Esophagus squamous epithelium (tissue), 5 donors: ENCODE results near the gene S100A1. TPM values are rescaled to one million over a fixed set of nuclear protein-coding genes. Genes with fewer than 3 reads are reported as not detected.
A peak's percentile ranks its signal among the peaks of the same experiment; 100 is the strongest.

Source experiments
- DNase-seq: peaks from one replicate; lab custom pipeline; 2025; lab: John Stamatoyannopoulos, UW
- H3K27ac ChIP-seq, 4 donors: fragments of 200-600 bp; sonication (generic); one replicate each; pipeline ENCODE4 v1.5.1; 2016 to 2019; ENCODE audit warnings: mild to moderate bottlenecking in 1 of 4
- H3K27me3 ChIP-seq, 4 donors: fragments of 200-600 bp; sonication (generic); 1 replicate in 3 of 4; 2 replicates in 1 of 4; pipeline versions ENCODE4 v1.5.1 to v1.6.0; 2017 to 2021; ENCODE audit warnings: antibody characterized with exemption in 1 of 4
- H3K36me3 ChIP-seq, 3 donors: fragments of 200-600 bp; sonication (generic); one replicate each; pipeline ENCODE4 v1.5.1; 2016 to 2019
- H3K4me1 ChIP-seq, 3 donors: fragments of 200-600 bp; sonication (generic); one replicate each; pipeline ENCODE4 v1.5.1; 2017 to 2019
- H3K4me3 ChIP-seq, 4 donors: fragments of 200-600 bp; sonication (generic); 1 replicate in 3 of 4; 2 replicates in 1 of 4; pipeline ENCODE4 v1.5.1; 2016 to 2019; ENCODE audit warnings: mild to moderate bottlenecking in 2 of 4, moderate library complexity in 1 of 4
- H3K9me3 ChIP-seq, 3 donors: fragments of 200-600 bp; sonication (generic); one replicate each; pipeline ENCODE4 v1.5.1; 2016 to 2019
- CTCF ChIP-seq, 6 experiments: fragments of 450-650 bp in 4 of 6; fragments of 200-600 bp in 2 of 6; sonication (generic) in 2 of 6; IDR thresholded peaks; one replicate each; pipeline ENCODE4 v1.5.1; 2016 to 2019; ENCODE audit warnings: antibody characterized with exemption in 6 of 6, mild to moderate bottlenecking in 4 of 6, moderate library complexity in 4 of 6
- POLR2A ChIP-seq, 4 donors: fragments of 450-650 bp; IDR thresholded peaks; one replicate each; pipeline ENCODE4 v1.6.1; 2017; ENCODE audit warnings: antibody characterized with exemption in 4 of 4, mild to moderate bottlenecking in 4 of 4, moderate library complexity in 3 of 4
- WGBS, 2 donors: methylation state at CpG; one replicate each; pipeline ENCODE4 v1.1.5; 2018; 5-methylcytosine and 5-hydroxymethylcytosine counted together
- intact Hi-C: fragments of 100-400 bp; cut with DNase I; formaldehyde crosslinking; loops from one replicate; pipeline ENCODE4 v1.15.0; 2022
- total RNA-seq, 4 donors: library from RNA; depleted of rRNA; stranded (reverse); fragments of >200 nt; gene quantifications; one replicate each; pipeline ENCODE4 v1.1.0, GENCODE V29; 2016
- donor health status: DM: yes; HTN: yes; CAD: no.

S100A1 gene
- total RNA-seq, 4 donors from 2014 or later: 1.8 TPM; not detected in 3

GRCh38 chr1:153623101-153623500 is 5.1 kb upstream of the S100A1 start:
- Histone ChIP-seq H3K9me3 (no peaks in the 10 kb centered on the region), H3K27me3 (no peaks in the 10 kb centered on the region), H3K4me3 (no peak overlapping the region), H3K36me3 (peaks cover 0 to 51% (median 4%) of the 10 kb centered on the region in 3 donors), H3K4me1 (peaks cover 16 to 48% (median 22%) of the 10 kb centered on the region in 3 donors), H3K27ac (no peak overlapping the region)
- TF ChIP-seq POLR2A (IDR thresholded peaks at IDR 0.05) (no peak), CTCF (IDR thresholded peaks at IDR 0.05) (no peak)
- 68 to 84% methylated on average over 7 of the region's 7 CpGs for WGBS, 2 donors
- intact Hi-C loops: no loop called here
- DNase-seq: no peak

- Histone ChIP-seq H3K4me1 (peaks cover 20 to 42% (median 21%) of the 10 kb centered on the region in 3 donors), H3K27ac (peak overlapping the region in 1 of 4 donors; percentile 91), H3K4me3 (no peak overlapping the region), H3K9me3 (no peaks in the 10 kb centered on the region), H3K36me3 (peaks cover 0 to 36% (median 3%) of the 10 kb centered on the region in 3 donors), H3K27me3 (no peaks in the 10 kb centered on the region)
- intact Hi-C loops: no loop called here
- no peak for DNase-seq
- no peak for TF ChIP-seq POLR2A (IDR thresholded peaks at IDR 0.05)
- TF ChIP-seq CTCF (IDR thresholded peaks at IDR 0.05): no peak
- 90 to 93% methylated on average over 9 to 10 of the region's 10 CpGs for WGBS, 2 donors
These were observed 3.1 kb upstream of the S100A1 start for GRCh38 chr1:153624965-153625611.

DNA sequence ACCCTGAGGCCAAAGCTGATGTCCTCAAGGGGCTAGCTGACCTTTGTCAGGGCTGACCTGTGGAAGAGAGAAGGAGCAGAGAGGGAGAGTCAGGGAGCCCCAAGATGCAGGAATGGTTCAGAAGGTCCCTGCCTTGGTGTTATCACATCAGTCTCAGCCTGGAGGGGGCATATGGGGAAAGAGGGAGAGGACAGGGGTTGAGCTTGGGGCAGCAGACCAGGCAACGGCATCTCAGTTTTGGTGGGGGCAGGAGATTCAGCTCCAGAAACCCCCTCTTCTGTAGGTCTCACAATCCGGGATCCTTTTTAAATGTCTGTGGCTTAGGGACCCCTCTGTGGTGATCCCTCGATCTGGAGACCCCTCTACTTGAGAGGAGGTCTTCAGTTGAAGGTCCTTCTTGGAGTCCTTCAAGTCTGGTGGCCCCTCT is 1.7 kb upstream of the S100A1 start:
- TF ChIP-seq POLR2A (IDR thresholded peaks at IDR 0.05): no peak
- no peak for TF ChIP-seq CTCF (IDR thresholded peaks at IDR 0.05)
- H3K36me3 ChIP-seq: peaks cover 0 to 29% (median 0%) of the 10 kb centered on the region in 3 donors
- intact Hi-C loops: no loop called here
- peaks cover 20 to 44% (median 21%) of the 10 kb centered on the region in 3 donors for H3K4me1 ChIP-seq
- no peaks in the 10 kb centered on the region for H3K9me3 ChIP-seq
- DNase-seq: no peak
- peak overlapping the region; percentile 83 to 96 (median 88) for H3K27ac ChIP-seq
- 31 to 42% methylated on average over 2 to 3 of the region's 3 CpGs for WGBS, 2 donors
- H3K27me3 ChIP-seq: no peaks in the 10 kb centered on the region
- peak overlapping the region; percentile 34 to 73 (median 54) for H3K4me3 ChIP-seq

GRCh38 chr1:153626904-153627714 is 1.1 kb upstream of the S100A1 start, which contains the start of gene S100A13:
Gene S100A13 (minus strand): TSS chr1:153627505. CDS start chr1:153626472, 1,033 bp downstream.
- H3K4me1 ChIP-seq: peaks cover 20 to 44% (median 21%) of the 10 kb centered on the region in 3 donors
- DNase-seq: no peak

More at GRCh38 chr1:153626904-153627714, 1.1 kb upstream of the S100A1 start, which contains the start of gene S100A13:
- Histone ChIP-seq H3K27ac (peak within 1 kb of the TSS; percentile 83 to 96 (median 88)), H3K9me3 (no peaks in the 10 kb centered on the region), H3K27me3 (no peaks in the 10 kb centered on the region), H3K36me3 (peaks cover 0 to 25% (median 0%) of the 10 kb centered on the region in 3 donors), H3K4me3 (peak within 1 kb of the TSS; percentile 34 to 73 (median 54))
- WGBS, 2 donors: 12 to 23% methylated on average over 16 to 20 of the region's 28 CpGs
- TF ChIP-seq CTCF (IDR thresholded peaks at IDR 0.05) (peak in 4 of 6 experiments; percentile 36 to 68 (median 43)), POLR2A (IDR thresholded peaks at IDR 0.05) (peak in 2 of 4 donors; percentile 31 to 57)
- intact Hi-C loops: no loop called here
